Measurements from ENCODE around the gene ACSF3.
A peak's percentile ranks its signal among the peaks of the same experiment; 100 is the strongest.

The ACSF3 gene

GRCh38 chr16:89159066-89159849, 65.6 kb downstream of the ACSF3 start:
- TF ChIP-seq GATA2 (IDR thresholded peaks at IDR 0.05; ENCODE audit: low read depth, low read length) (no peak), GATA3 (IDR thresholded peaks at IDR 0.05; ENCODE audit: low read depth, low read length) (no peak)

- TF ChIP-seq GATA2 (IDR thresholded peaks at IDR 0.05; ENCODE audit: low read depth, low read length) (no peak), GATA3 (IDR thresholded peaks at IDR 0.05; ENCODE audit: low read depth, low read length) (no peak)
These were observed 66.2 kb downstream of the ACSF3 start for GRCh38 chr16:89159850-89160354.

- TF ChIP-seq GATA2 (IDR thresholded peaks at IDR 0.05; ENCODE audit: low read depth, low read length) (no peak), GATA3 (IDR thresholded peaks at IDR 0.05; ENCODE audit: low read depth, low read length) (no peak)
These were observed 67.5 kb downstream of the ACSF3 start for GRCh38 chr16:89160977-89161701.

- TF ChIP-seq GATA2 (IDR thresholded peaks at IDR 0.05; ENCODE audit: low read depth, low read length) = no peak
- TF ChIP-seq GATA3 (IDR thresholded peaks at IDR 0.05; ENCODE audit: low read depth, low read length) = no peak
These were observed 68.4 kb downstream of the ACSF3 start for GRCh38 chr16:89161763-89162713.

GRCh38 chr16:89163297-89163696, 69.6 kb downstream of the ACSF3 start:
- TF ChIP-seq GATA2 (IDR thresholded peaks at IDR 0.05; ENCODE audit: low read depth, low read length) (no peak), GATA3 (IDR thresholded peaks at IDR 0.05; ENCODE audit: low read depth, low read length) (no peak)

- TF ChIP-seq GATA2 (IDR thresholded peaks at IDR 0.05; ENCODE audit: low read depth, low read length) (peak; percentile 70), GATA3 (IDR thresholded peaks at IDR 0.05; ENCODE audit: low read depth, low read length) (no peak)
These were observed 70.8 kb downstream of the ACSF3 start for GRCh38 chr16:89164436-89164835.

GRCh38 chr16:89164847-89165680, 71.4 kb downstream of the ACSF3 start:
- TF ChIP-seq GATA3 (IDR thresholded peaks at IDR 0.05; ENCODE audit: low read depth, low read length) (no peak), GATA2 (IDR thresholded peaks at IDR 0.05; ENCODE audit: low read depth, low read length) (no peak)

GRCh38 chr16:89166696-89167424, 73.2 kb downstream of the ACSF3 start:
- no peak for TF ChIP-seq GATA2 (IDR thresholded peaks at IDR 0.05; ENCODE audit: low read depth, low read length)
- TF ChIP-seq GATA3 (IDR thresholded peaks at IDR 0.05; ENCODE audit: low read depth, low read length) = no peak

GRCh38 chr16:89167425-89167941, 73.8 kb downstream of the ACSF3 start:
- TF ChIP-seq GATA3 (IDR thresholded peaks at IDR 0.05; ENCODE audit: low read depth, low read length) = no peak
- TF ChIP-seq GATA2 (IDR thresholded peaks at IDR 0.05; ENCODE audit: low read depth, low read length) = no peak

GRCh38 chr16:89168381-89169189, 74.9 kb downstream of the ACSF3 start:
- no peak for TF ChIP-seq GATA3 (IDR thresholded peaks at IDR 0.05; ENCODE audit: low read depth, low read length)
- no peak for TF ChIP-seq GATA2 (IDR thresholded peaks at IDR 0.05; ENCODE audit: low read depth, low read length)

GRCh38 chr16:89169778-89170177, 76.1 kb downstream of the ACSF3 start:
- TF ChIP-seq GATA3 (IDR thresholded peaks at IDR 0.05; ENCODE audit: low read depth, low read length) = no peak

Data from SH-SY5Y (cell line).